Tibial nerve (tissue), 4 donors: ENCODE data around the gene PTPN7. TPM values are rescaled to one million over a fixed set of nuclear protein-coding genes. Genes with fewer than 3 reads are reported as not detected.

Experiments used
- DNase-seq, 2 donors: peaks; one replicate each; pipeline ENCODE4 v3.0.0-alpha.2; 2019; ENCODE audit warnings: low spot score in 2 of 2
- H3K27ac ChIP-seq, 4 donors: fragments of 200-600 bp; sonication (generic) in 3 of 4; one replicate each; pipeline ENCODE4 v1.5.1; 2017 to 2019; ENCODE audit warnings: mild to moderate bottlenecking in 1 of 4
- H3K27me3 ChIP-seq, 2 donors: fragments of 200-600 bp; sonication (generic) in 1 of 2; one replicate each; pipeline versions ENCODE4 v1.5.1 to v1.6.0; 2017 to 2019
- H3K36me3 ChIP-seq, 3 donors: fragments of 200-600 bp; sonication (generic); one replicate each; pipeline ENCODE4 v1.5.1; 2018 to 2019
- H3K4me1 ChIP-seq, 4 donors: fragments of 200-600 bp; sonication (generic) in 3 of 4; one replicate each; pipeline ENCODE4 v1.5.1; 2017 to 2019
- H3K4me3 ChIP-seq, 4 donors: fragments of 200-600 bp; sonication (generic) in 3 of 4; one replicate each; pipeline ENCODE4 v1.5.1; 2017 to 2019; ENCODE audit warnings: mild to moderate bottlenecking in 1 of 4, moderate library complexity in 1 of 4
- H3K9me3 ChIP-seq, 4 donors: fragments of 200-600 bp; sonication (generic) in 3 of 4; one replicate each; pipeline ENCODE4 v1.5.1; 2017 to 2019
- EP300 ChIP-seq, 2 donors: sonication (generic); formaldehyde crosslinking; IDR thresholded peaks; one replicate each; pipeline ENCODE4 v1.6.1; 2017; ENCODE audit warnings: antibody characterized with exemption in 2 of 2, mild to moderate bottlenecking in 1 of 2
- POLR2A ChIP-seq, 2 donors: fragments of 450-650 bp; IDR thresholded peaks; one replicate each; pipeline ENCODE4 v1.6.1; 2017; ENCODE audit warnings: antibody characterized with exemption in 2 of 2, mild to moderate bottlenecking in 2 of 2, moderate library complexity in 2 of 2
- WGBS, 2 donors: methylation state at CpG; one replicate each; pipeline ENCODE4 v1.1.5; 2018; 5-methylcytosine and 5-hydroxymethylcytosine counted together
- total RNA-seq, 4 donors: library from RNA; depleted of rRNA; stranded (reverse); fragments of >200 nt; gene quantifications; one replicate each; pipeline ENCODE4 v1.1.0, GENCODE V29; 2016
- TF ChIP-seq, protein P1 (sequence below), 5 experiments: fragments of 200-600 bp in 3 of 5; fragments of 450-650 bp in 2 of 5; sonication (generic) in 3 of 5; IDR thresholded peaks; one replicate each; pipeline ENCODE4 v1.5.1; 2016 to 2019; ENCODE audit warnings: antibody characterized with exemption in 5 of 5, mild to moderate bottlenecking in 3 of 5, moderate library complexity in 2 of 5

The PTPN7 gene
- total RNA-seq, 4 donors from 2014 or later: 1.2 to 13.8 (median 6.8) TPM

DNA sequence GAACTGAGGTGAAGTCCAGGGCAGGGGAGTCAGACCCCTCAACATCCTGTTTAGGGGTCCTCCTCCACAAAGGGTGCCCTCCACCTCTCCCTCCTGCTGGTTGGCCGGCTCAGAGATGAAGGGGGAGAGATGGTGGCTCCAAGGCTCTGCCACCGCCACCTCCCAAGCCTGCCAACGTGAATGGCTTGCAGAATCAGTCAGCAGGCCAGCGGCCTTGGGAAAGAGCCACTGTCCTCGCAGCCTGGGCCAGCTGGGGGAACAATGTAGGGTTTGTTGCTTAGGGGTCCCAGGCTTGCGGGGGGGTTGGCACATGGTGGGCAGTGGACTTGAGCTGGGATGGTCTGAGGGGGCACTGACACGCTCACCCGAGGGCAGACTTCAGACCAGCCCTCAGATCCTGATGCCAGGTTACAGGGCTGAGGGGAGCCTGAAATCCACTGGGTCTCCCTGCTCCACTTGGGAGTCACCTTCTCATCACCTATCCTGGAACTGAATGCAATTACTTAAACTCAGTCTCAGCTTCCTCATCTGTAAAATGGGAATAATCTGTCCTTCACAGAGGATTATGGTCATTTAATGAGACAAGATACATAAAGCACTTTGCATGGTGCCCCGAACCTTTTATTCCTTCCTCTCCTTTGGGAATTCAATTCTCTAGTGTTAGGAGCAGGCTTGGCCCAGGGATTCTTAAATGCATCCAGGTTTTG, 29.4 kb downstream of the PTPN7 start:
- 46 to 66% methylated on average over 7 to 8 of the region's 9 CpGs for WGBS, 2 donors
- Histone ChIP-seq H3K4me3 (peak overlapping the region in 3 of 4 donors; percentile 1 to 13 (median 2)), H3K4me1 (peaks cover 2 to 95% (median 71%) of the 10 kb centered on the region in 4 donors), H3K9me3 (no peaks in the 10 kb centered on the region), H3K27ac (peak overlapping the region; percentile 86 to 98 (median 92)), H3K36me3 (peaks cover 3 to 44% (median 8%) of the 10 kb centered on the region in 3 donors), H3K27me3 (no peaks in the 10 kb centered on the region)
- no peak for DNase-seq
- peak in 1 of 2 donors; percentile 3 for TF ChIP-seq EP300 (IDR thresholded peaks at IDR 0.05)
- TF ChIP-seq, protein P1, sequence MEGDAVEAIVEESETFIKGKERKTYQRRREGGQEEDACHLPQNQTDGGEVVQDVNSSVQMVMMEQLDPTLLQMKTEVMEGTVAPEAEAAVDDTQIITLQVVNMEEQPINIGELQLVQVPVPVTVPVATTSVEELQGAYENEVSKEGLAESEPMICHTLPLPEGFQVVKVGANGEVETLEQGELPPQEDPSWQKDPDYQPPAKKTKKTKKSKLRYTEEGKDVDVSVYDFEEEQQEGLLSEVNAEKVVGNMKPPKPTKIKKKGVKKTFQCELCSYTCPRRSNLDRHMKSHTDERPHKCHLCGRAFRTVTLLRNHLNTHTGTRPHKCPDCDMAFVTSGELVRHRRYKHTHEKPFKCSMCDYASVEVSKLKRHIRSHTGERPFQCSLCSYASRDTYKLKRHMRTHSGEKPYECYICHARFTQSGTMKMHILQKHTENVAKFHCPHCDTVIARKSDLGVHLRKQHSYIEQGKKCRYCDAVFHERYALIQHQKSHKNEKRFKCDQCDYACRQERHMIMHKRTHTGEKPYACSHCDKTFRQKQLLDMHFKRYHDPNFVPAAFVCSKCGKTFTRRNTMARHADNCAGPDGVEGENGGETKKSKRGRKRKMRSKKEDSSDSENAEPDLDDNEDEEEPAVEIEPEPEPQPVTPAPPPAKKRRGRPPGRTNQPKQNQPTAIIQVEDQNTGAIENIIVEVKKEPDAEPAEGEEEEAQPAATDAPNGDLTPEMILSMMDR (IDR thresholded peaks at IDR 0.05): no peak

DNA sequence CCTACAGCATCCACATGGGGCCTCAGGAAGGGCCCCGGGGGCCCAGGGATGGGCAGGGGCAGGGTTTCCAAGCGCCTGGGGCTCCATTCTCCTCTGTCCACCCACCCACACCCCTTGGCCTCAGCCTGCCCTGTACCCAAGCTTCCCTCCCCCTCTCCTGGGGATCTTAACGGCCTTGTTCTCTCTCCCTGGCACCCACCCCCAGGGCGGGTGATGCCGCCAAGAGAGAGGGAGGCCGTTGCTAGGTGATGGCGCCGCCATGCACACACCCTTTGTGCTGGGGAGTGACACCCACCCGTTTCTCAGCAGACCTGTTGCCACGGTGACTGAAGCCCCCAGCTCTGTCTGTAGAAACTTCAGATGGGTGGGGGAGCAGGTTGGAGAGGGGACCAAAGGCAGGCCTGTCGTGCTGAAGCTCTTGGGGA, 30.1 kb downstream of the PTPN7 start:
- Histone ChIP-seq H3K9me3 (no peaks in the 10 kb centered on the region), H3K27ac (peak overlapping the region; percentile 86 to 98 (median 92)), H3K27me3 (no peaks in the 10 kb centered on the region), H3K4me3 (peak overlapping the region in 3 of 4 donors; percentile 1 to 13 (median 2)), H3K36me3 (peaks cover 3 to 37% (median 8%) of the 10 kb centered on the region in 3 donors), H3K4me1 (peaks cover 2 to 90% (median 71%) of the 10 kb centered on the region in 4 donors)
- TF ChIP-seq, protein P1 (IDR thresholded peaks at IDR 0.05): peak in 1 of 5 experiments; percentile 28
- TF ChIP-seq POLR2A (IDR thresholded peaks at IDR 0.05): no peak
- TF ChIP-seq EP300 (IDR thresholded peaks at IDR 0.05): peak in 1 of 2 donors; percentile 83
- DNase-seq: no peak
- WGBS, 2 donors: 29 to 30% methylated on average over 11 of the region's 11 CpGs

DNA sequence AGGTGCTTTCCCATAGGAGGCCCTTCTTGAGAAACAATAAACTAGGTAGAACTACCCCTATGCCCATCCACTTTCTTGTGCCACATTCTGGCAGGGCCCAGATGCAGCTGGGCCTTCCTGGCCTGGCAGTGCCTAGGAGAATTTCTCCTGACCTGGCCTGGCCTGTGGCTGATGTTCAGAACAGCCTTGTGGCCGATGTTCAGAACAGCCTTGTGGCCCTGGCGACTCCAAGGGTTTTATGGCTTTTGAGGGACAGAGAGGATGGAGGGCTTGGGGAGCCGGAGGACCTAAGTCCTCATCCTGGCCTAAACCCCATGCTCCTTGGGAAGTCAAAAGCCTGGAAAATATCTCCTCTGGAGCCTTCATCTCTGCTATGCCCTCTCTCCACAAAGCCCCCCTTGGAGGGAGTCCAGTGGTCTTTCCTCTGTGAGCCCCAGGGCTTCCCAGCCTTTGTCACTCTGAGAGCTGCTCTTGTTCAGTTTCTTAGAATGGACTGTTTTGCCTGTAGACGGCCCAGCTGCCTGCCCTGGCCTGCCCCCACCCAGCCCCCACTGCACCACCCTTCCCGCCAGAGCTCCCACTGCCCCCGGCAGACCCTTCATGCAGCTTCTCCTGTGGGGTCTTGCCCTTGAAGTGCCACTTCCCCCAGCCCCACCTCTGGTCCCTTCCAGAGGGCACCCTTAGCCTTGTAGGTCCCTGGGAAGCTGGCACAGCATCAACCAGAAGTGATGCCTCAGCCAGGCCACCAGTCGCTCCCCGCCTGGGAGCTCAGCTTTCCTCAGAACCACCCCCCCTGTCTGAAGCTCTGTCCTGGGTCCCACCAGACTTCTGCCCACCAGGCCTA, 30.7 kb downstream of the PTPN7 start:
- WGBS, 2 donors: 33 to 49% methylated on average over 7 to 8 of the region's 8 CpGs
- Histone ChIP-seq H3K27ac (peak overlapping the region; percentile 86 to 98 (median 92)), H3K4me3 (no peak overlapping the region), H3K36me3 (peaks cover under 1 to 31% (median 5%) of the 10 kb centered on the region in 3 donors), H3K9me3 (no peaks in the 10 kb centered on the region), H3K4me1 (peaks cover 0 to 84% (median 67%) of the 10 kb centered on the region in 4 donors), H3K27me3 (no peaks in the 10 kb centered on the region)
- no peak for DNase-seq
- TF ChIP-seq, protein P1 (IDR thresholded peaks at IDR 0.05): peak in 1 of 5 experiments; percentile 21
- TF ChIP-seq POLR2A (IDR thresholded peaks at IDR 0.05) (no peak), EP300 (IDR thresholded peaks at IDR 0.05) (no peak)

DNA sequence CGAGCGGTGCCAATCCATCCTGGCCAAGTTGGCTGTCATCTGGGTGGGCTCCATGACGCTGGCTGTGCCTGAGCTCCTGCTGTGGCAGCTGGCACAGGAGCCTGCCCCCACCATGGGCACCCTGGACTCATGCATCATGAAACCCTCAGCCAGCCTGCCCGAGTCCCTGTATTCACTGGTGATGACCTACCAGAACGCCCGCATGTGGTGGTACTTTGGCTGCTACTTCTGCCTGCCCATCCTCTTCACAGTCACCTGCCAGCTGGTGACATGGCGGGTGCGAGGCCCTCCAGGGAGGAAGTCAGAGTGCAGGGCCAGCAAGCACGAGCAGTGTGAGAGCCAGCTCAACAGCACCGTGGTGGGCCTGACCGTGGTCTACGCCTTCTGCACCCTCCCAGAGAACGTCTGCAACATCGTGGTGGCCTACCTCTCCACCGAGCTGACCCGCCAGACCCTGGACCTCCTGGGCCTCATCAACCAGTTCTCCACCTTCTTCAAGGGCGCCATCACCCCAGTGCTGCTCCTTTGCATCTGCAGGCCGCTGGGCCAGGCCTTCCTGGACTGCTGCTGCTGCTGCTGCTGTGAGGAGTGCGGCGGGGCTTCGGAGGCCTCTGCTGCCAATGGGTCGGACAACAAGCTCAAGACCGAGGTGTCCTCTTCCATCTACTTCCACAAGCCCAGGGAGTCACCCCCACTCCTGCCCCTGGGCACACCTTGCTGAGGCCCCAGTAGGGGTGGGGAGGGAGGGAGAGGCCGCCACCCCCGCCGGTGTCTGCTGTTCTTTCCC, 32.4 kb downstream of the PTPN7 start:
- DNase-seq: no peak

More for the DNA sequence above, 32.4 kb downstream of the PTPN7 start:
- WGBS, 2 donors: 88 to 94% methylated on average over 11 to 26 of the region's 26 CpGs
- H3K36me3 ChIP-seq: peaks cover 0 to 14% (median 0%) of the 10 kb centered on the region in 3 donors
- H3K4me3 ChIP-seq: no peak overlapping the region
- no peaks in the 10 kb centered on the region for H3K27me3 ChIP-seq
- H3K9me3 ChIP-seq: no peaks in the 10 kb centered on the region
- TF ChIP-seq POLR2A (IDR thresholded peaks at IDR 0.05) (no peak), EP300 (IDR thresholded peaks at IDR 0.05) (no peak)
- TF ChIP-seq, protein P1 (IDR thresholded peaks at IDR 0.05): no peak
- peak overlapping the region; percentile 86 to 98 (median 92) for H3K27ac ChIP-seq
- peaks cover 0 to 68% (median 51%) of the 10 kb centered on the region in 4 donors for H3K4me1 ChIP-seq
